Thyroid gland (tissue), 4 donors: Measurements from ENCODE around the gene ERC1. TPM values are rescaled to one million over a fixed set of nuclear protein-coding genes. Genes with fewer than 3 reads are reported as not detected.
A peak's percentile ranks its signal among the peaks of the same experiment; 100 is the strongest.

Source experiments
- DNase-seq, 2 donors: peaks; one replicate each; pipeline ENCODE4 v3.0.0-alpha.2; 2019
- H3K27ac ChIP-seq, 3 donors: fragments of 200-600 bp; sonication (generic); 1 replicate in 2 of 3; 2 replicates in 1 of 3; pipeline ENCODE4 v1.5.1; 2016 to 2019; ENCODE audit warnings: mild to moderate bottlenecking in 1 of 3, moderate library complexity in 1 of 3
- H3K27me3 ChIP-seq: fragments of 200-600 bp; sonication (generic); one replicate; pipeline ENCODE4 v1.5.1; 2019
- H3K36me3 ChIP-seq, 2 donors: fragments of 200-600 bp; sonication (generic); one replicate each; pipeline ENCODE4 v1.5.1; 2016 to 2019
- H3K4me1 ChIP-seq, 2 donors: fragments of 200-600 bp; sonication (generic); one replicate each; pipeline ENCODE4 v1.5.1; 2017 to 2019
- H3K4me3 ChIP-seq, 3 donors: fragments of 200-600 bp; sonication (generic); replicated peaks in 1 of 3; 1 replicate in 2 of 3; 2 replicates in 1 of 3; pipeline ENCODE4 v1.5.1; 2016; ENCODE audit warnings: mild to moderate bottlenecking in 1 of 3
- H3K9me3 ChIP-seq: fragments of 200-600 bp; sonication (generic); one replicate; pipeline ENCODE4 v1.5.1; 2017
- CTCF ChIP-seq, 6 experiments: fragments of 200-600 bp in 3 of 6; fragments of 450-650 bp in 3 of 6; sonication (generic) in 3 of 6; IDR thresholded peaks; one replicate each; pipeline ENCODE4 v1.5.1; 2016 to 2019; ENCODE audit warnings: antibody characterized with exemption in 6 of 6, mild to moderate bottlenecking in 2 of 6, inconsistent platforms in 1 of 6, moderate library complexity in 1 of 6
- POLR2A ChIP-seq, 2 donors: fragments of 450-650 bp; IDR thresholded peaks; one replicate each; pipeline ENCODE4 v1.6.1; 2017; ENCODE audit warnings: antibody characterized with exemption in 2 of 2, mild to moderate bottlenecking in 2 of 2, moderate library complexity in 1 of 2
- WGBS, 2 donors: methylation state at CpG; one replicate each; pipeline ENCODE4 v1.1.5; 2017; 5-methylcytosine and 5-hydroxymethylcytosine counted together
- intact Hi-C: fragments of 100-400 bp; cut with DNase I; formaldehyde crosslinking; loops from one replicate; pipeline ENCODE4 v1.15.1; 2023
- total RNA-seq, 4 donors: library from RNA; depleted of rRNA; stranded (reverse); fragments of >200 nt; gene quantifications; one replicate each; pipeline ENCODE4 v1.2.3, GENCODE V29; 2016

Gene ERC1
- total RNA-seq, 4 donors from 2014 or later: 39.8 to 84.2 (median 75.8) TPM

- WGBS, 2 donors: 87 to 90% methylated on average over 34 of the region's 36 CpGs
- Histone ChIP-seq H3K9me3 (no peaks in the 10 kb centered on the region), H3K4me1 (peaks cover 0 to 12% of the 10 kb centered on the region in 2 donors), H3K27me3 (no peaks in the 10 kb centered on the region), H3K4me3 (no peak overlapping the region), H3K27ac (no peak overlapping the region), H3K36me3 (no peaks in the 10 kb centered on the region)
- DNase-seq: no peak
- intact Hi-C loops: no loop called here
- TF ChIP-seq POLR2A (IDR thresholded peaks at IDR 0.05): no peak
- no peak for TF ChIP-seq CTCF (IDR thresholded peaks at IDR 0.05)
Measured at GRCh38 chr12:1500095-1500801, 509.2 kb downstream of the ERC1 start.

GRCh38 chr12:1501001-1501400 lies 510.0 kb downstream of the ERC1 start:
- TF ChIP-seq POLR2A (IDR thresholded peaks at IDR 0.05) (no peak), CTCF (IDR thresholded peaks at IDR 0.05) (no peak)
- no peak for DNase-seq
- intact Hi-C loops: no loop called here
- Histone ChIP-seq H3K9me3 (no peaks in the 10 kb centered on the region), H3K36me3 (no peaks in the 10 kb centered on the region), H3K4me1 (peaks cover 0 to 12% of the 10 kb centered on the region in 2 donors), H3K27ac (no peak overlapping the region), H3K27me3 (no peaks in the 10 kb centered on the region), H3K4me3 (no peak overlapping the region)
- WGBS, 2 donors: 90 to 93% methylated on average over 10 of the region's 10 CpGs

- Histone ChIP-seq H3K36me3 (no peaks in the 10 kb centered on the region), H3K4me3 (no peak overlapping the region), H3K4me1 (peaks cover 0 to 4% of the 10 kb centered on the region in 2 donors), H3K27ac (no peak overlapping the region), H3K27me3 (no peaks in the 10 kb centered on the region), H3K9me3 (no peaks in the 10 kb centered on the region)
- intact Hi-C loops: no loop called here
- DNase-seq: no peak
- TF ChIP-seq POLR2A (IDR thresholded peaks at IDR 0.05) (no peak), CTCF (IDR thresholded peaks at IDR 0.05) (no peak)
- 85 to 86% methylated on average over 17 to 19 of the region's 19 CpGs for WGBS, 2 donors
Measured at GRCh38 chr12:1501695-1502378, 510.8 kb downstream of the ERC1 start.

- peaks cover 0 to 4% of the 10 kb centered on the region in 2 donors for H3K4me1 ChIP-seq
- TF ChIP-seq POLR2A (IDR thresholded peaks at IDR 0.05): no peak
- no peak for TF ChIP-seq CTCF (IDR thresholded peaks at IDR 0.05)
- H3K9me3 ChIP-seq: no peaks in the 10 kb centered on the region
- no peaks in the 10 kb centered on the region for H3K36me3 ChIP-seq
- no peak for DNase-seq
- 7 to 22% methylated on average over 4 to 6 of the region's 6 CpGs for WGBS, 2 donors
- no peak overlapping the region for H3K4me3 ChIP-seq
- H3K27ac ChIP-seq: no peak overlapping the region
- intact Hi-C loops: no loop called here
- H3K27me3 ChIP-seq: no peaks in the 10 kb centered on the region
Measured at GRCh38 chr12:1502379-1502720, 511.3 kb downstream of the ERC1 start.

- Histone ChIP-seq H3K4me1 (peaks cover 0 to 4% of the 10 kb centered on the region in 2 donors), H3K27ac (no peak overlapping the region), H3K36me3 (no peaks in the 10 kb centered on the region), H3K9me3 (no peaks in the 10 kb centered on the region), H3K4me3 (no peak overlapping the region), H3K27me3 (no peaks in the 10 kb centered on the region)
- TF ChIP-seq CTCF (IDR thresholded peaks at IDR 0.05) (no peak), POLR2A (IDR thresholded peaks at IDR 0.05) (no peak)
- intact Hi-C loops: no loop called here
- WGBS, 2 donors: 38 to 43% methylated on average over 13 of the region's 13 CpGs
- DNase-seq: peak in 1 of 2 donors; percentile 13
Measured at GRCh38 chr12:1502831-1503230, 511.8 kb downstream of the ERC1 start.
